IgD-negative memory B cell (primary cell): ENCODE measurements around the gene IDNK. TPM values are rescaled to one million over a fixed set of nuclear protein-coding genes. Genes with fewer than 3 reads are reported as not detected.

Experiments used
- H3K27ac Mint-ChIP-seq, 3 donors: one replicate each; pipeline ENCODE4 v1.8.0; 2020 to 2022; ENCODE audit warnings: mild to moderate bottlenecking in 3 of 3, mixed read lengths in 3 of 3, moderate library complexity in 1 of 3
- H3K27me3 Mint-ChIP-seq: one replicate; pipeline ENCODE4 v1.8.0; 2021; ENCODE audit warnings: mixed read lengths
- H3K36me3 Mint-ChIP-seq: one replicate; pipeline ENCODE4 v1.8.0; 2020; ENCODE audit warnings: mild to moderate bottlenecking, mixed read lengths
- H3K4me1 Mint-ChIP-seq, 3 donors: one replicate each; pipeline ENCODE4 v1.8.0; 2020 to 2022; ENCODE audit warnings: mixed read lengths in 3 of 3, mild to moderate bottlenecking in 1 of 3
- H3K4me3 Mint-ChIP-seq, 4 donors: one replicate each; pipeline ENCODE4 v1.8.0; 2020 to 2022; ENCODE audit warnings: mild to moderate bottlenecking in 4 of 4, mixed read lengths in 4 of 4, moderate library complexity in 3 of 4
- H3K9me3 Mint-ChIP-seq, 3 donors: one replicate each; pipeline ENCODE4 v1.8.0; 2020 to 2021; ENCODE audit warnings: mixed read lengths in 3 of 3, mild to moderate bottlenecking in 1 of 3
- polyA plus RNA-seq: library from polyadenylated mRNA; unstranded; fragments of 300-500 nt; fragmentation: Illumina TruSeq; gene quantifications from one replicate; pipeline ENCODE4 v1.2.3, GENCODE V29; 2021

IDNK gene
- polyA plus RNA-seq, 1 donor from 2014 or later: 20.9 TPM

DNA sequence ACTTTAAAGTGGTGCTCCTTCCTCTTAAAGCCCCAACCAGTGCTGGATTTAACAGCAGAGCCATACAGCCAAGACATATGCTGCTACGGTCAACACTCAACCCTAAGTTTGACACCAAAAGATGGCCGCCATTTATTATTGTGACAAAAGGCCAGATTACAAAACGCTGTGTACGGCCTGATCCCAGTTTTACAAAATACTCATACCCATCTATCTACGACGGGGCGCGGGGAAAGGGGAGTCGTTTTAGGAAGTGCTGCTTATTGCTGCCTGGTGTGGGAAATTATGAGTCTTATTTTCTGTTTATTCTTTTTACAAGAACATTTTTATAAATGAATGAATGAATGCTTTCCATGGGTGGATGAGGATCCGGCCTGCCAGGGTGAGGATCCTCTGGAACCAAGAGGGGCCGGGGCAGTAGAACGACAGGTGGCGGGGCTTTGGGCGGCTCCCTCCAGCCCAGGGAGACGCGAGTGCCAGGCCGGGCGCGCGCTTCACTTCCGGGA is 457 bp upstream of the IDNK start:
- H3K9me3 Mint-ChIP-seq: no peaks in the 10 kb centered on the region
- no peaks in the 10 kb centered on the region for H3K27me3 Mint-ChIP-seq
- peaks cover 21 to 27% (median 26%) of the 10 kb centered on the region in 3 donors for H3K4me1 Mint-ChIP-seq
- H3K36me3 Mint-ChIP-seq: peaks cover 1% of the 10 kb centered on the region
- H3K4me3 Mint-ChIP-seq: peak overlapping the region; percentile 90 to 98 (median 93)
- H3K27ac Mint-ChIP-seq: peak overlapping the region; percentile 51 to 94 (median 85)

DNA sequence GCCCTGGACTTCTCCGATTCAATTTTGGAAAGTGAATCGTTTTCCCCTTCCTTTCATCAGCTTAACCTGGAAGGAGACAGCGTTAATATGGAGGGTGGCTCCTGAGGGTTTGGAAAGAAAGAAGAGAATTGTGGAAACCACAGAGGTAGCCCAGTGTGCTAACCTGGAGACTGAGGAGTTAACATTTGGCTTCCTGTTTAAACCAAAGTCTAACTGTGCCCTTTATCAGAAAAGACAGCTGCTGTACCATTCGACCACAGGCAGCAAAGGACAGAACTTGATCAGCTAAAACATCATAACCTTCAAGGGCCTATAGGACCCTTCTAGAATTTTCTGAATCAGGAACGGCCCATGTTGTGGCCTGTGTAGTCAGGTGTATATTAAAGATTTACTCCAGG is 735 bp downstream of the IDNK start:
- Mint-ChIP-seq H3K9me3 (no peaks in the 10 kb centered on the region), H3K4me1 (peaks cover 21 to 27% (median 26%) of the 10 kb centered on the region in 3 donors), H3K27ac (peak overlapping the region; percentile 63 to 94 (median 85)), H3K4me3 (peak overlapping the region; percentile 90 to 98 (median 93)), H3K27me3 (no peaks in the 10 kb centered on the region), H3K36me3 (peaks cover 1% of the 10 kb centered on the region)

DNA sequence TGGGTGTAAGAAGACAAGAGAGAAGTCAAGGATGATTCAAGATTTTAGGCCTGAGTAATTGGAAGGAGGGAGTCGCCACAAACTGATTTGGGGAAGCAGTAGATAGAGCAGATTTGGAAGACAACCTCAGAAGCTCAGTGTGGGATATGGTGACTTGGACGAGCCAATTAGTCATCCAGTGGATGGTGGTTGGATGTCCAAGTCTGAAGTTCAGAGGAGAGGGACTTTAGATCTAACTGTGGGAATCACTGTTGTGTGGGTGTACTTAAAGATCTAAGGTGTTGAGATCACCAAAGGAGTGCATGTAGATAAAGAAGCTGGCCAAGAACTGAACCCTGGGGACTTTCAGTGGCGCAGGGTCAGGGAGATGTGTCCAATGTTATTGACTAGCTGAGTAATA is 2.2 kb downstream of the IDNK start:
- H3K9me3 Mint-ChIP-seq: no peaks in the 10 kb centered on the region
- H3K4me3 Mint-ChIP-seq: peak overlapping the region in 3 of 4 donors; percentile 49 to 60 (median 54)
- H3K36me3 Mint-ChIP-seq: peaks cover 1% of the 10 kb centered on the region
- no peaks in the 10 kb centered on the region for H3K27me3 Mint-ChIP-seq
- H3K27ac Mint-ChIP-seq: peak overlapping the region in 2 of 3 donors; percentile 37 to 64
- peaks cover 21 to 29% (median 26%) of the 10 kb centered on the region in 3 donors for H3K4me1 Mint-ChIP-seq

DNA sequence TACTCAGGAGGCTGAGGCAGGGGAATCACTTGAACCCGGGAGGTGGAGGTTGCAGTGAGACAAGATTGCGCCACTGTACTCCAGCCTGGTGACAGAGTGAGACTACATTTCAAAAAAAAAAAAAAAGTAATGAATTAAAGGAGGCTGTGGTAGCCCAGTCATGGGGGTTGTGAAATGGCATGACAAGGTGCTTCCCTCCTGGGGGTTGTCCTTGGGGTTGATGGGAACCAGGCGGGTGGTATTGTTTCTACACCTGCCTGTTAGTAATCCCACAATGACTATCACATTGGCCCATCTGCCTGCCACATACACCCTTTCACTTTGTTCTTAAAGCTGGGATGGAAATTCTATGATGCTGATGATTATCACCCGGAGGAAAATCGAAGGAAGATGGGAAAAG is 5.6 kb downstream of the IDNK start:
- Mint-ChIP-seq H3K36me3 (peaks cover 1% of the 10 kb centered on the region), H3K27ac (peak overlapping the region in 1 of 3 donors; percentile 73), H3K9me3 (no peaks in the 10 kb centered on the region), H3K27me3 (no peaks in the 10 kb centered on the region), H3K4me3 (no peak overlapping the region), H3K4me1 (peaks cover 15 to 18% (median 15%) of the 10 kb centered on the region in 3 donors)

DNA sequence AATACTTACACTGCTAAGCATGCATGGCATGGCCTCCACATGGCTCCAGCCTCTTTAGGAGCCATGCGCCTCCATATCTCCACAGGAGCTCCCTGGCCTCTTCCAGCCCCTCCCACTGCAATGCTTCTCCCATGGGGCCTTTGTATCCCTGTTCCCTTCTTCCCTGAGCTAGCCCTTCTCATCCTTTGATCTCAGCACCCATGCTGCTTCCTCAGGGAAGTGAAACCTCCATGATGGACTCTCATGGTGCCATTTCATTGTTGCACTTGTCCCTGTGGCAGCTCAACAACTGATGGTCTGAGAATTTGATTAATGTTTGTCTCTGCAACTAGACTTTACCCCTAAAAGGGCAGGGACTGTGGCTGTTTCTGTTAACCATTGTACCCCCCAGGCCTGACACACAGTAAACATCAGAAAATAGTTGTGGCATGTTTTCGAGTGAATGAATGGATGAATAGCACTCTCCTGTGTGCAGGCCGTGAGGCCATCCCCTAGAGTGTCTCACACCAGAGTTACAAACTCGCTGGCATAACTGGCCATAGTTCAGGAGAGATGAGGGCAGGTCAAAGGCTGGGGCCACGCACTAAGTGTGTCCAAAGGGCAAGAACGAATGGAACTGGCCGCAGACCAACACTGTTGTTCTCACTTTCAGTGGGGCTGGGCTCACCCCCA is 6.6 kb downstream of the IDNK start:
- no peaks in the 10 kb centered on the region for H3K9me3 Mint-ChIP-seq
- H3K4me1 Mint-ChIP-seq: peaks cover 5 to 8% (median 6%) of the 10 kb centered on the region in 3 donors
- peaks cover 1% of the 10 kb centered on the region for H3K36me3 Mint-ChIP-seq
- peak overlapping the region in 1 of 3 donors; percentile 66 for H3K27ac Mint-ChIP-seq
- peak overlapping the region in 1 of 4 donors; percentile 71 for H3K4me3 Mint-ChIP-seq
- no peaks in the 10 kb centered on the region for H3K27me3 Mint-ChIP-seq

DNA sequence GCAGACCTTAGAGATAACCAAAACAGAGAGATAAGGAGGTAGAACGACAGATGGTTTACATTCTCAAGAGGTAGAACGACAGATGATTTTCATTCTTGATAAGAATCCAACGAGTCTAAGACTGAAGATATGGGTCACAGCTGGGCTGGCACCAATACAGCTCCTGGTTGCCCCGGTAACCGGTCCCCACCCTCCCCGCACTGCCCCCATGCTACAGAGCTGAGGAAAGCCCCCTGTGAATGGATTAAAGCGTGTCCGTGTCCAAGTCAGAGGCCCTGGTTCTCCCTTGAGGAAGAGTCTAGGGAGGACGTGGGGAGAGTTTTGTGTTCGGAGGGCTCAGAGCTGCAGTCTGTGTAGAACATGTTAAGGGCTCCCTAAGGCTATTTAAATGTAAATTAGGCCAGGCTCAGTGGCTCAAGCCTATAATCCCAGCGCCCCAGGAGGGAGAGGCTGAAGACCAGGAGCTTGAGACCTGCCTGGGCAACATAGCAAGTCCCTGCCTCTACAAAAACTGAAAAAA is 8.1 kb downstream of the IDNK start:
- no peaks in the 10 kb centered on the region for H3K27me3 Mint-ChIP-seq
- H3K27ac Mint-ChIP-seq: no peak overlapping the region
- no peaks in the 10 kb centered on the region for H3K36me3 Mint-ChIP-seq
- no peaks in the 10 kb centered on the region for H3K9me3 Mint-ChIP-seq
- H3K4me3 Mint-ChIP-seq: no peak overlapping the region
- peaks cover 0 to 2% (median 0%) of the 10 kb centered on the region in 3 donors for H3K4me1 Mint-ChIP-seq

DNA sequence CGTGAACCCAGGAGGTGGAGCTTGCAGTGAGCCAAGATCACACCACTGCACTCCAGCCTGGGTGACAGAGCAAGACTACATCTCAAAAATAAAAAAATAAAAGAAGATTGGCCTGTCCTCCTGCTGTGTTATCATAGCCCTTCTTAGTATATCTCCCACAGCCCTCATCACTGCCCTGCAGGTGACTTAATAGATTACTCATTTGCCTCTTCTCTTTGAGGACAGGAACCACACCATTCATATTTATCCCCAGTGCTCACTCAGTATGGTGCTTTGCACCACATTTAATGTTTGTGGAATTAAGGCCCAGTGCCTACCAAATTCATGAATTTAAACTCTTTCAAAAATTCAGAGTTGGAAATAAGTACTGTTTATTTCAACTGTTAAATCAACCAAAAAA is 10.3 kb downstream of the IDNK start:
- Mint-ChIP-seq H3K4me1 (peaks cover 0 to 1% (median 0%) of the 10 kb centered on the region in 3 donors), H3K27me3 (no peaks in the 10 kb centered on the region), H3K4me3 (no peak overlapping the region), H3K9me3 (no peaks in the 10 kb centered on the region), H3K27ac (no peak overlapping the region), H3K36me3 (peaks cover 4% of the 10 kb centered on the region)

DNA sequence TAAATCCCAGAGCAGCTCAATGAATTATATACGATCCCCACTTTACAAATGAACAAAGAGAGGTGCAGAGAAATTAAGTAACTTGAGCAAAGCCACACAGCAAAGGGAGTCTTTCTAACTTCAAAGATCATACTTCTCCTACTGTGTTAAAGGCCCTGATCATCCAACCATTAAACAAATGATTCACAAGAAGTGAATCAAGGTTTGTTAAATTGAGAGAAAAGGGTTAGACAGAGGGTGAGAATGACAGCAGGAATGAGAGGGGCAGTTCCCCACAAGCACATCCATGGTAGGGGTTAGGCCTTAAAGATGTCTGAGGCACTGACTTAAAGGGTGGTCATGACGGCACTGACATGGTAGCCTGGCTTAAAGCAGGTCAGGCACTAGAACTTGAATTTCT is 10.7 kb downstream of the IDNK start:
- no peaks in the 10 kb centered on the region for H3K9me3 Mint-ChIP-seq
- H3K27ac Mint-ChIP-seq: no peak overlapping the region
- H3K4me1 Mint-ChIP-seq: peaks cover 0 to 1% (median 0%) of the 10 kb centered on the region in 3 donors
- H3K27me3 Mint-ChIP-seq: no peaks in the 10 kb centered on the region
- H3K36me3 Mint-ChIP-seq: peaks cover 4% of the 10 kb centered on the region
- H3K4me3 Mint-ChIP-seq: no peak overlapping the region

DNA sequence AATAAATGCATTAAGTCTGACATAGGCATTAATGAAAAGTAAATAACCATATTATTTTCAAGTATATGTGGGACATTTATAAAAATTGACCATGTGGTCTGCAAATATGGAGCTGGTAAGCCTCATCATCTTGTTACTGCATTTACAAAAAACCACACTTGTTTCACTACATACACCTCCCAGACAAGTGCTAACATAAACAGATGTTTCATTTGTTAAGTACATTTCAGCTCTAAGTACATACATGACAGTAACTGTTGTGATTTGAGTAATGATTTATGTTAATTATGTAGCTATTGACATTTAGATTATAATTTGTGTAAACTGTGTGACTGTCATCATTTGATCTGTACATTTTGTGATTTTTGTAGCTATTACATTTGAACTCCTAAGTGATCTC is 13.9 kb downstream of the IDNK start:
- Mint-ChIP-seq H3K9me3 (no peaks in the 10 kb centered on the region), H3K4me1 (no peaks in the 10 kb centered on the region), H3K4me3 (no peak overlapping the region), H3K36me3 (peaks cover 4% of the 10 kb centered on the region), H3K27ac (no peak overlapping the region), H3K27me3 (no peaks in the 10 kb centered on the region)

DNA sequence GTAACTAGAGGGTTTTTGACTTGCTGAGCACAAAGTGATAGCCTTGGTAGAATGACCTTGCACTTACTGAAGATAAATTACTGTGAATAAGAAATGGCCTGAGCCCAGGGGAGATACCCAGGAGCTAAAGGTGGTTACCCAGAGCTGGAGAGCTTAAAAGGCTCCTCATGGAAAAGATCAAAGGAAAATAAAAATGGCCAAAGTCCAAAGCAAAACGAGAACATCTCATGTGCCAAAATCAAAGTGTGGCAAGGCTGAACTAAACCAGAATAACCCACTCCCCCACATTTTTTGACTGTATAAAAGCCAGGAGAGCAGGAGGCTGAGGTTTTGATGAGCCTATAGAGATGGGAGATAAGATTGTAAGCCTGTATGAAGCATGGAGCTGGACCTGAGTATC is 14.4 kb downstream of the IDNK start:
- Mint-ChIP-seq H3K27ac (peak overlapping the region in 1 of 3 donors; percentile 14), H3K27me3 (no peaks in the 10 kb centered on the region), H3K4me3 (no peak overlapping the region), H3K9me3 (no peaks in the 10 kb centered on the region), H3K4me1 (no peaks in the 10 kb centered on the region), H3K36me3 (peaks cover 4% of the 10 kb centered on the region)

DNA sequence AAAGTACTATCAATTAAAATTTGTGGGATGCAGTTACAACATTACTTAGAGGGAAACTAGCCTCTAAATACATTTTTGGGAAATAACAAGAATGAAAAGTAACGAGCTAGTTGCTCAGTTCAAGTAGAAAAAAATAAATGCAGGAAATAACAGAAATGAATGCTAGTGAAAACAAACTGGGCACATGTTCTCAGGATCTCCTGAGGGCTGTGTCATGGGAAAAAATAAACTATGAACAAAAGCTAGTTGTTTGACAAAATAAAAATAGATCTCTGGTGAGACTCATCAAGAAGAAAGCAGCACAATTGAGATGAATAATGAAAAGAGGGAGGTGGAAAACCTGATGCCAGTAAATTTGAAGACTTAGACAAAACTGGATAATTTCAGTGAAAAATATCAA is 16.3 kb downstream of the IDNK start:
- Mint-ChIP-seq H3K27me3 (no peaks in the 10 kb centered on the region), H3K4me1 (no peaks in the 10 kb centered on the region), H3K4me3 (no peak overlapping the region), H3K36me3 (peaks cover 4% of the 10 kb centered on the region), H3K27ac (no peak overlapping the region), H3K9me3 (no peaks in the 10 kb centered on the region)

DNA sequence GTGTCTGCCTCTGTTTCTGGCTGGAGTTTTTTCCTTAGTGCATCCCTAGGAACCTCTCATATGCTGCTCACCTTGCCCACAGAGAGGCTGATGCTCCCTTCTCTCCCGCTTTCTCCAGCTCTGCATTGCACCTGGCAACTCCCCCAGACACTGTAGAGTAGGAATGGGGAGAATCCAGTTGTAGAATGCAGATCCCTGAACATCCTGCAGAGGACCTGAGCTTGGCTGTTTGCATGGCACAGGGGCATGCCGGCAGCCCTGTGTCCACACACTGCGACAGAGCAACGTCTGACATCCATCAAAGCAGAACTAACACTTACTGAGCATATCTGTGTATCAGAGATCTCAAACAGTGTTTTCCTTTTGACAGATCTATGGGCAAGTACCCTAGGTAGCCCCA is 19.9 kb downstream of the IDNK start:
- no peaks in the 10 kb centered on the region for H3K9me3 Mint-ChIP-seq
- H3K4me1 Mint-ChIP-seq: peaks cover 0 to 3% (median 2%) of the 10 kb centered on the region in 3 donors
- H3K27me3 Mint-ChIP-seq: no peaks in the 10 kb centered on the region
- peaks cover 2% of the 10 kb centered on the region for H3K36me3 Mint-ChIP-seq
- H3K4me3 Mint-ChIP-seq: no peak overlapping the region
- no peak overlapping the region for H3K27ac Mint-ChIP-seq

DNA sequence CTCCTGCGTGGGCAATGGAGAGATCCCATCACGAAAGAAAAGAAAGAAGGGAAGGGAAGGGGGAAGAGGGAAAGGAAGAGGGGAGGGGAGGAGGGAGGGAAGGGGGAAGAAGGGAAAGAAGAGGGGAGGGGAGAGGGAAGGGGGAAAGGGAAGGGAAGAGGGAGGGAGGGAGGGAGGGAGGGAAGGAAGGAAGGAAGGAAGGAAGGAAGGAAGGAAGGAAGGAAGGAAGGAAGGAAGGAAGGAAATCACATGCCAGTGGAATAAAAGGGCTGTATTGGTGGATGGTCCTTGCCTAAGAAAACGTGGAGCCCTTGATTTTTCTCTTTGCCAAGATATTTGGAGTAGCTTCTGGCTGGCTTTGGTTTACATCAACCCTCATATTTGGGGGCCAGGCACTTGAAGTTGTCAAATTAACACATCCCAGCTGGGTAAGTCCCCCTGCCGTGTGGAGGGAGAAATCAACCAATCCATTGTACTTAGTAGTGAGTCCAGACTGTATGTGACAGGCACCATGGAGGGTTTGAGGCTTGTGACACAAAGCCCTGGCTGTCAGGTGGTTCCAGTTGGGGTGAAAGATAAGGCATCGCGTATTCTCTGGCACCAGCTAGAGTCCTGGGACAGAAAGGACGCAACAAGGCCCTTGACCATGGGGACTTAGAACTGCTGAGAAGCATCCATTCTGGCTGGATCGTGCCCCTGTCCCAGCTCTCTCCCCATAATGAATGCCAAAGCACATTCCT is 23.7 kb downstream of the IDNK start:
- H3K9me3 Mint-ChIP-seq: peaks cover 0 to under 1% (median 0%) of the 10 kb centered on the region in 3 donors
- no peak overlapping the region for H3K4me3 Mint-ChIP-seq
- no peaks in the 10 kb centered on the region for H3K27me3 Mint-ChIP-seq
- peaks cover 5% of the 10 kb centered on the region for H3K36me3 Mint-ChIP-seq
- peaks cover 4 to 9% (median 6%) of the 10 kb centered on the region in 3 donors for H3K4me1 Mint-ChIP-seq
- H3K27ac Mint-ChIP-seq: no peak overlapping the region

DNA sequence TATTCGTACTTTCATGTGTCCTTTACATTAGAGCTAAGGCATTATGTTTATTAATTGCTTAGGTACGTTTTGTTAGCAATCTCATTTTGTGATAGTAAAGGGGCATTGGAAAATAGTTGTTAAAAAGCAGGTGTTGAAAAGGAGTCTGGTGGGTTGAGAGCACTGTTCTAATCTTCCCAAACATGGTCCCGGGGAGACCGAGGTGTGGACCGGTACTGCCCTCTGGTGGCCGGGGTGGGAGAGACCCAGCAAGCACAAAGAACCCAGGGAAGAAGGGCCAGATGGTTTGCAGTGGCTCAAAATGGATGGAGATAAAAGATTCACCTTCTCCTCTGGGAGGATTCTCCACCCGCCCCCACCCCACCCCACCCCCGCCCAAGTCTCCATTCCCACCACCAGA is 26.1 kb downstream of the IDNK start:
- peak overlapping the region in 1 of 4 donors; percentile 73 for H3K4me3 Mint-ChIP-seq
- peaks cover 0 to 7% (median 0%) of the 10 kb centered on the region in 3 donors for H3K9me3 Mint-ChIP-seq
- no peaks in the 10 kb centered on the region for H3K27me3 Mint-ChIP-seq
- H3K27ac Mint-ChIP-seq: peak overlapping the region in 1 of 3 donors; percentile 35
- H3K4me1 Mint-ChIP-seq: peaks cover 4 to 9% (median 6%) of the 10 kb centered on the region in 3 donors
- peaks cover 14% of the 10 kb centered on the region for H3K36me3 Mint-ChIP-seq

DNA sequence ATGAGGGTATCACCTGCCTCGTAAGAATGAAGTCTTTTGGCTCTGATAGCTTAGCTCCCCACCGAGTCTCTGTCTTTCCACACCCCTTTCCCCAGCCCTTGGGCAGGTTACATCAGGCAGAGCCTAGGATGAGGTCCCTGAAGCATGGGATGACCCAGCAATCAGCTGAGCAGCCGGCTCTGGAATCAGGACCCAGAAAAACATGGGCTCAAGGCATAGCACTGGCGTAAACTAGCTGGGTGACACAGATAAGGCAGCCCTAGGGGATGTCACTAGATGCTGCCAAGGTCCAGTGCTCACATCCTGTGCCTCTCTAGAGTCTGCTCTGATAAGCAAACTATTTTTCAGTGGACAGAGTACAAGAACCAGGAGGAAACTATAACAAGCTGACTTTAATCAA is 26.6 kb downstream of the IDNK start:
- Mint-ChIP-seq H3K9me3 (peaks cover 0 to 7% (median 0%) of the 10 kb centered on the region in 3 donors), H3K36me3 (peaks cover 15% of the 10 kb centered on the region), H3K4me1 (peaks cover 4 to 9% (median 6%) of the 10 kb centered on the region in 3 donors), H3K27ac (peak overlapping the region in 2 of 3 donors; percentile 35 to 78), H3K4me3 (no peak overlapping the region), H3K27me3 (no peaks in the 10 kb centered on the region)
